Measurements from ENCODE around the gene NUTM2E. TPM values are rescaled to one million over a fixed set of nuclear protein-coding genes. Genes with fewer than 3 reads are reported as not detected.
"Not testable (repeated sequence)": the region's sequence is repeated elsewhere in the genome, so short reads cannot be mapped to it uniquely, and the experiment has no call there.

NUTM2E gene, protein sequence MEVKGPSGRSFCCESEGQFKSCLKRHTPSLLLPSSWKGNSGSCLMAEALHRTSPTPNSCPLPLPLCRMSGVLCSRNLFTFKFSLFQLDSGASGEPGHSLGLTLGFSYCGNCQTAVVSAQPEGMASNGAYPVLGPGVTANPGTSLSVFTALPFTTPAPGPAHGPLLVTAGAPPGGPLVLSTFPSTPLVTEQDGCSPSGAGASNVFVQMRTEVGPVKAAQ (N-terminal part only)
- polyA plus RNA-seq (2013, experiment 1 of 2): 0.01 TPM
- not detected for polyA plus RNA-seq (2013, experiment 2 of 2)

DNA sequence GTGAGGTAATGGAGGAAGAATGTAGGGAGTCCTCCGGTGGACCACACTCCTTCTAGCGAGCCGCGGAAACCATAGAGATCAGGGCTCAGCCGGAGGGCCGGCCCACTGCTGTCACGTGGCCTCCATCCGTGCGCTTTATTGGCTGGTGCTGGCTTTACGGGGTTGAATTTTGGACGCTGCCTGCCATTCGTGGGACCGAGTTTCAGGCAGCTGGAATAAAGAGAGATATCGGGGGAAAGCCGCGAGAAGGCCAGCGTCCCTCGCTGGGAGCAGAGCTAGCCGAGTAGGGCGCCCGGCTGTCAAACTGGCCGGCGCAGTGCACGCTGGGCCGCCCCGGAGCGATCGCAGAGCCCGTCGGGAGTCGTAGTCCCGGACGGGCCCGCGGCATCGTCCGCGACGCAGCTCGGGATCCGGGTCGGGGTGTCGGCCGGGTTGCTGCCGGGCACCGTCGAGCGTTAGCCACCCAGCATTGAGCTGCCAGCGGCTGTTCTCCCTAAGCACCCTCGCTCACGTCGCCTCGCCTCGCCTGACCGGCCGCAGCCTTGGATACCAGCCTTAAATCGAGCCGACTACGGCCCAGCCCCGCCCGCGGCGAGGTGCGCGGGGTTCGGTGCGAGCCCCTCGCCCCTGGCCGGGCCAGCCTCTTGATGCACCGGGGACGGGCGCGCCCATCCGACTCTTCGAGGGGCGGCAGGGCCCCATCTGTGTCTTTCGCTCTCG, at the start of gene NUTM2E:
Gene NUTM2E, plus strand, starts transcription at position 244 of the 720 bp plus-strand sequence. CDS start 15,002 bp downstream, outside the sequence.
- Histone ChIP-seq H3K9ac (ENCODE audit: low read length) (peak within 1 kb of the TSS; percentile 71), H4K8ac (ENCODE audit: low read length) (peak within 1 kb of the TSS; percentile 54), H3K4me3 (ENCODE audit: insufficient read depth in 1 of 2, low read depth in 1 of 2, low read length in 2 of 2) (peak within 1 kb of the TSS; percentile 68 to 70), H3K27ac (ENCODE audit: low read length, poor library complexity, severe bottlenecking) (peak within 1 kb of the TSS; percentile 64), H3K18ac (ENCODE audit: low read depth in 1 of 2, low read length in 2 of 2) (peak within 1 kb of the TSS; percentile 43 to 70), H3K4me2 (ENCODE audit: low read length, poor library complexity, severe bottlenecking) (peak within 1 kb of the TSS; percentile 49), H2AFZ (ENCODE audit: low read depth, low read length) (peak within 1 kb of the TSS; percentile 69), H3K14ac (ENCODE audit: low read length in 2 of 2) (peak within 1 kb of the TSS in 1 of 2 experiments; percentile 41)
- H3K4me1 ChIP-seq (ENCODE audit: control insufficient read depth, insufficient read depth, low read depth, low read length); H3K27me3 ChIP-seq (ENCODE audit: control insufficient read depth in 1 of 2, insufficient read depth in 1 of 2, low read length in 2 of 2); H2AK5ac ChIP-seq (ENCODE audit: low read length, severe bottlenecking); H3K9me3 ChIP-seq (ENCODE audit: control insufficient read depth, low read length); H2BK12ac ChIP-seq (ENCODE audit: low read length in 2 of 2); H3K36me3 ChIP-seq (ENCODE audit: control insufficient read depth in 1 of 2, insufficient read depth in 2 of 2, low read depth in 1 of 2, low read length in 2 of 2); H4K91ac ChIP-seq (ENCODE audit: low read length); H2BK15ac ChIP-seq (ENCODE audit: low read depth, poor library complexity, severe bottlenecking); H3K4ac ChIP-seq (ENCODE audit: low read depth in 1 of 2, low read length in 2 of 2); H3K79me1 ChIP-seq (replicated peaks; ENCODE audit: low read length, poor library complexity, severe bottlenecking); H2BK5ac ChIP-seq (ENCODE audit: low read depth, low read length, poor library complexity, severe bottlenecking); H2BK120ac ChIP-seq (ENCODE audit: low read depth, low read length); H3K23ac ChIP-seq (ENCODE audit: low read length in 2 of 2): not testable (repeated sequence)
- DNase-seq: peak; percentile 86
- WGBS: 0% methylated on average over 11 of the region's 78 CpGs

DNA sequence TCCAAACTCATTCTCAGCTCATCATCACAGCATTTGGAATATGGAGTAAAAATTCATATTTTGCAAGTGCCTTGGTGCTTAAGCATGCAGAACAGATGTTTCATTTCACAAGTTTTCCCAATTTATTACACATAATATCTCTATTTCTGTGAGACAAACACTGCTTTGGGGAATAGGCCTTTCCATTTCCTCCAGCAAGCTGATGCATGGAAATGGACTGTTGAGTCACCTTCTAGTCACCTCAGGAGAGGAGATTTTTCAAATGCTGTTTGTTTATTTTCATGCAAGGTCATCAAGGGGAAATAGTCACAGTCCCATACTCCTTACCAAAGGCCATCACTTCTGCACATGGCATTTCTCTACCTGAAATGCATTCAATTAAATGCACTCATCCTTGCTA, 48.5 kb upstream of the NUTM2E start:
- not testable (repeated sequence) for H3K4me3 ChIP-seq (ENCODE audit: insufficient read depth in 1 of 2, low read depth in 1 of 2, low read length in 2 of 2); H3K79me1 ChIP-seq (replicated peaks; ENCODE audit: low read length, poor library complexity, severe bottlenecking); H2BK120ac ChIP-seq (ENCODE audit: low read depth, low read length); H2AK5ac ChIP-seq (ENCODE audit: low read length, severe bottlenecking); DNase-seq; H3K18ac ChIP-seq (ENCODE audit: low read depth in 1 of 2, low read length in 2 of 2); H3K14ac ChIP-seq (ENCODE audit: low read length in 2 of 2); H3K27me3 ChIP-seq (ENCODE audit: control insufficient read depth in 1 of 2, insufficient read depth in 1 of 2, low read length in 2 of 2); H3K36me3 ChIP-seq (ENCODE audit: control insufficient read depth in 1 of 2, insufficient read depth in 2 of 2, low read depth in 1 of 2, low read length in 2 of 2); H3K4ac ChIP-seq (ENCODE audit: low read depth in 1 of 2, low read length in 2 of 2); H4K91ac ChIP-seq (ENCODE audit: low read length); H2AFZ ChIP-seq (ENCODE audit: low read depth, low read length); H2BK12ac ChIP-seq (ENCODE audit: low read length in 2 of 2); H2BK5ac ChIP-seq (ENCODE audit: low read depth, low read length, poor library complexity, severe bottlenecking); H3K9me3 ChIP-seq (ENCODE audit: control insufficient read depth, low read length); H3K9ac ChIP-seq (ENCODE audit: low read length); H3K4me2 ChIP-seq (ENCODE audit: low read length, poor library complexity, severe bottlenecking); H2BK15ac ChIP-seq (ENCODE audit: low read depth, poor library complexity, severe bottlenecking); H3K27ac ChIP-seq (ENCODE audit: low read length, poor library complexity, severe bottlenecking); H3K23ac ChIP-seq (ENCODE audit: low read length in 2 of 2); H3K4me1 ChIP-seq (ENCODE audit: control insufficient read depth, insufficient read depth, low read depth, low read length); H4K8ac ChIP-seq (ENCODE audit: low read length)

DNA sequence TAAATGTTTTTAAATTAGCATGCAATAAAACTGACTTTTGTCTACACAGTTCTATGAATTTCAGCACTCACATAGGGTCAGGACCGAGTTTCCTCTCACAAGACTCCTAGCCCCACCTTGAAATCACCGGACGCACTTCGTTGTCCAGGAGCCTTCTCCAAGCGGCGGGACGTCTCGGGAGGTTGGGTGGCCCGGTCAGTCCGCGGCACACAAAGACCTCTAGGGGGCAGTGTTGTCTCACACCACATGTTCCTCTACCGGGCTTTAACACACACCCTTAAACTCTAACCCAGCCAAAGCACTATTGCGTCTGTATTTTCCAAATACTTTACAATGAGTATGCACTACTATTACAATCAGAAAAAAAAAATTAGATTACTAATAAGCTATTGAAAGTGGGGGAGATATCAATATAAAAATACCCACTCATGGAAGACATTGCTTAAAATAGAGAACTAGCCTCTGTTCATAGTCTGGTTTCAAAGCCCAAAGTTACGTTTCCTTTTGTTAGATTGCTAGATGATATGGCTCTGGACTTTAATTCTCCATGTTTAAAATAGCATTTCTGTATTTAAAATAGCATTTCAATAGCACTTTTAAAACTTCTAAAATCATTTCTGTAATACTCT, 47.1 kb upstream of the NUTM2E start:
- peak; percentile 72 for DNase-seq
- WGBS: 0% methylated on average over 1 of the region's 14 CpGs
- not testable (repeated sequence) for H4K8ac ChIP-seq (ENCODE audit: low read length); H3K79me1 ChIP-seq (replicated peaks; ENCODE audit: low read length, poor library complexity, severe bottlenecking); H4K91ac ChIP-seq (ENCODE audit: low read length); H3K27ac ChIP-seq (ENCODE audit: low read length, poor library complexity, severe bottlenecking); H2AK5ac ChIP-seq (ENCODE audit: low read length, severe bottlenecking); H3K4ac ChIP-seq (ENCODE audit: low read depth in 1 of 2, low read length in 2 of 2); H2BK120ac ChIP-seq (ENCODE audit: low read depth, low read length); H2AFZ ChIP-seq (ENCODE audit: low read depth, low read length); H2BK12ac ChIP-seq (ENCODE audit: low read length in 2 of 2); H3K18ac ChIP-seq (ENCODE audit: low read depth in 1 of 2, low read length in 2 of 2); H3K9ac ChIP-seq (ENCODE audit: low read length); H3K14ac ChIP-seq (ENCODE audit: low read length in 2 of 2); H3K9me3 ChIP-seq (ENCODE audit: control insufficient read depth, low read length); H3K23ac ChIP-seq (ENCODE audit: low read length in 2 of 2); H3K4me2 ChIP-seq (ENCODE audit: low read length, poor library complexity, severe bottlenecking); H3K4me3 ChIP-seq (ENCODE audit: insufficient read depth in 1 of 2, low read depth in 1 of 2, low read length in 2 of 2); H2BK5ac ChIP-seq (ENCODE audit: low read depth, low read length, poor library complexity, severe bottlenecking); H3K4me1 ChIP-seq (ENCODE audit: control insufficient read depth, insufficient read depth, low read depth, low read length); H2BK15ac ChIP-seq (ENCODE audit: low read depth, poor library complexity, severe bottlenecking); H3K27me3 ChIP-seq (ENCODE audit: control insufficient read depth in 1 of 2, insufficient read depth in 1 of 2, low read length in 2 of 2); H3K36me3 ChIP-seq (ENCODE audit: control insufficient read depth in 1 of 2, insufficient read depth in 2 of 2, low read depth in 1 of 2, low read length in 2 of 2)

DNA sequence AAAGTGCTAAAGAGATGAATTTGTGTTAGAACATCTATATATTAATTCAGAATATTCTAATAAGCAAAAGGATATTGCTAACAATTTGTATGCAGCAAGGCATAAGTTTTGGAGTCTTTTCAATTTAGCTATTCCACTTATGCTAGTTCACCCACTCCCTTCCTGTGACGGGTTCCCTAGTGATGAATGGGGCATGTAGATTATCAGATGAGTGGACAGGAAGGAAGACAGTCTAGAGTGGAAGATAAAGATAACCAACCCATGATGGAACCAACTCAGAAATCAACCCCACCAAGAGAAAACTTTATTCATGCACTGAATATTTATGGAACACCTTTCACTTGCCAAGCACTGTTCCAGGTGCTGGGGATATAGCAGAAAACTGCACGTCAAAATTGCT, 46.5 kb upstream of the NUTM2E start:
- WGBS: no CpG with 5 or more reads among the region's 2 CpGs
- not testable (repeated sequence) for H2BK5ac ChIP-seq (ENCODE audit: low read depth, low read length, poor library complexity, severe bottlenecking)

More for the DNA sequence above, 46.5 kb upstream of the NUTM2E start:
- not testable (repeated sequence) for H3K4me1 ChIP-seq (ENCODE audit: control insufficient read depth, insufficient read depth, low read depth, low read length); H2BK15ac ChIP-seq (ENCODE audit: low read depth, poor library complexity, severe bottlenecking); H3K9me3 ChIP-seq (ENCODE audit: control insufficient read depth, low read length); H3K27me3 ChIP-seq (ENCODE audit: control insufficient read depth in 1 of 2, insufficient read depth in 1 of 2, low read length in 2 of 2); H2BK12ac ChIP-seq (ENCODE audit: low read length in 2 of 2); DNase-seq; H3K4ac ChIP-seq (ENCODE audit: low read depth in 1 of 2, low read length in 2 of 2); H2AK5ac ChIP-seq (ENCODE audit: low read length, severe bottlenecking); H3K79me1 ChIP-seq (replicated peaks; ENCODE audit: low read length, poor library complexity, severe bottlenecking); H4K91ac ChIP-seq (ENCODE audit: low read length); H3K27ac ChIP-seq (ENCODE audit: low read length, poor library complexity, severe bottlenecking); H3K23ac ChIP-seq (ENCODE audit: low read length in 2 of 2); H4K8ac ChIP-seq (ENCODE audit: low read length); H3K4me3 ChIP-seq (ENCODE audit: insufficient read depth in 1 of 2, low read depth in 1 of 2, low read length in 2 of 2); H3K14ac ChIP-seq (ENCODE audit: low read length in 2 of 2); H3K18ac ChIP-seq (ENCODE audit: low read depth in 1 of 2, low read length in 2 of 2); H3K4me2 ChIP-seq (ENCODE audit: low read length, poor library complexity, severe bottlenecking); H2BK120ac ChIP-seq (ENCODE audit: low read depth, low read length); H2AFZ ChIP-seq (ENCODE audit: low read depth, low read length); H3K9ac ChIP-seq (ENCODE audit: low read length); H3K36me3 ChIP-seq (ENCODE audit: control insufficient read depth in 1 of 2, insufficient read depth in 2 of 2, low read depth in 1 of 2, low read length in 2 of 2)
